Suppressor macrophage treated with lipopolysaccharide for 4 hours (primary cell): Measurements from ENCODE around the gene SBF1.

ENCODE experiments used
- DNase-seq: peaks from one replicate; pipeline ENCODE4 v3.0.0-alpha.2; 2020

SBF1 gene

DNA sequence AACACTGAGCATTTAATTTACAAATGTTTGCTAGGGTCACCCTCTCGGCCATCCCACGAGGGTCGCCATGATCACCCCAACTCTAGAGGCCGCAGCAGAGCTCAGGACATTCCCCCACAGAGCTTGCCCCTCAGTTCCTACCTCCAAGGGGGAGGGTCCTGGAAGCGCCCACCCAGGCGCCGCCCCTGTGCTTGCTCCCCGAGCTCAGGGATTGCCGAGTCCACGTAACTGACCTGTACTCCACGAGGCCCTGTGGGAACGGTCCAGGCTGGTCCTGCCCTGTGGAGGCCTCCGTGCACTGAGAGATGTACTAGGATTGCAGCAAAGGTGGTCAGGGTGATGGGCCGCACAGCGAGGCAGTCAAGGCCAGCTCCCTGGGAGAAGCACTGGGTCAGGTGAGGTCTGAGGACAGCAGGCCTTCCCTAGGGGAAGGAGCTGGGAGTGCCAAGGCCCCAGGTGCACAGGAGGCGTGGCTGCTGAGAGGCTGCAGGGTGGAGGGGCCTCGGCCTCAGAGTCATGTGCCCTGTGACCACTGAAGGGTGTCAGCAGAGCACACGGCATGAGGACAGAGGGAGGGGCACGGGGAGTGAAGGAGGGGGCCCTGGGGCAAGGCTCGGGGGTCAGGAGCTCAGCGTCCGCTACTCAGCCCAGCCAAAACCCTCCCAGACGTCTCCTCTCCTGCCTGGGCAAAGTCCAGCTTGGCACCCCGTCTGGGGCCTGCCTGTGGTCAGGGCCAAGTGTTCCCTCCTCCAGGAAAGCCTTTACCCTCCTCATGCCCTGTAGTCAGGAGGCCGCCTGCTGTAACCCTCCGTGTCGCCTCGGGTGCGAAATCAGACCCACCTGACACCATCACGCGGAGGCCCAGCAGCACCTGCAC, 9.4 kb upstream of the SBF1 start:
- no peak for DNase-seq

DNA sequence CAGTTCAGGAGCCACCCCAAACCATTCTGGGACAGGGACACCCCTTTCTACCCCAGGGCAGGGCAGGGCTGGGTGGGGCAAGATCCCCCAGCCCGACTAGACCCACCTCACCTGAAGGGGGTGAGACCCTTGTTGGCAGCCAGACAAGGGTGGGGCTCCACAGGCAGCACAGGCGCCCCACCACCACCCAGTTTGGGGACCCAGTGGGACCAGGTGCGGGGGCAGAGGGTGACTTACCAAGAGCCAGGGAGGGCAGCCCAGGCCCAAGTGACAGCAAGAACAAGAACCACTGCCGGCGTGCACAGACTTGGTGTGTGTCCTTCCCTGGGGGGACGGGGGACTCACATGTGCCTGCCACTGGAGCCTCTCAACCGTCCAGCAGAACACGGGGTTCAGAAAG, 8.7 kb upstream of the SBF1 start:
- DNase-seq: no peak

DNA sequence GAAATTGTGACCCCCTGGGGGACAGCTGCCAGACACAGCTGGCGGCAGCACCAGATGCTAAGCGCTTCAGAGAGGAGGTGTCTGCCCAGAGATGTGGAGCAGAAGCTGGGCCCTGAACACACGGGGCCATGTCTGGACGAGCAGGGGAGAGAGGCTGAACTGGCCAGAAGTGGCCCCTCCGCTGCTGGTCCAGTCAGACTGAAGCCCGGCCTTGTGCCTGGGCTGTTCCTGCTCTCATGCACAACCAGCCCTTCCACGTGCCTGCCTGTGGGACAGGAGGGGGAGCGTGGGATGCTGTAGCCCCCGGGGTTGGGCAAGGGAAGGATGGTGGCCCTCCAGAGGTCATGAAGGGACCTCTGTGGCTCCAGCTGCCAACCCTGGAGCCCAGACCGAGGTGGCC, 8.3 kb upstream of the SBF1 start:
- no peak for DNase-seq

DNA sequence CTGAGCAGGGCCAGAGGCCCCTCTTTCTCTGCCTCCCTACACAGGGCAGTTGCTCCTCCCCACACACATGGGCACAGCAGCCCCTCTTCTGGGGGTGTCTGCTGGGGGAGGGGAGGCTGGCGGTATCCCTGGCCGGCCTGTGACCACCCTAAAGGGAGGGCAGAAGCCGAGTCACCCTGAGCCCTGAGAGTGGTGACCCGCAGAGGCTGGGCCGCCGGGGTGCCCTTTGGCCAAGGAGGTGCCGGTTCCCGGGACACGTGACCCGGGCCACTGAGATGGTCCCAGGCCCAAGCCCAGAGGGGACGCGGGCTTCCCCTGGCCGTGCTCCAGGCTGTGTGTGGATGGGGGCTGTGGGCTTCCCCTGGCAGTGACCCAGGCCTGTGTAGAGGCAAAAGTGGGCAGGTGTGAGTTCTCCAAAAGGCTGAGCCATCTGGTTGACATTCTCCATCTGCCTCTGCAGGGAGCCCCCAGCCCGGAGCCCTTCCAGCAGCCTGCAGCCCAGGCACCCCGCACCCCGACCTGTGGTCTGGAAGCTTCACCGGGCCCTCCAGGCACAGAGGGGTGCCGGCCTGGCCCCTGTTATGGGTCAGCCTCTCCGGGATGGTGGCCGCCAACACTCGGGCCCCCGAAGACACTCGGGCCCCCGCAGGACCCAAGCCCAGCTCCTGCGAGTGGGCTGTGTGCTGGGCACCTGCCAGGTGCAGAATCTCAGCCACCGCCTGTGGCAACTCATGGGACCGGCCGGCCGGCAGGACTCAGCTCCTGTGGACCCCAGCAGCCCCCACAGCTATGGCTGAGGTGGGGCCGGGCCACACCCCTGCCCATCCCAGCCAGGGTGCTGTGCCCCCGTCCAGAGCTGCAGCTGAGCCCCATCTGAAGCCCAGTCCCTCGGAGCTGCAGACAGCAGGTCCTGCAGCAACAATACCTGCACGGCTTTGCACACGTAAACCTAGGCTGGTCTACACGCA, 7.6 kb upstream of the SBF1 start:
- DNase-seq: no peak

DNA sequence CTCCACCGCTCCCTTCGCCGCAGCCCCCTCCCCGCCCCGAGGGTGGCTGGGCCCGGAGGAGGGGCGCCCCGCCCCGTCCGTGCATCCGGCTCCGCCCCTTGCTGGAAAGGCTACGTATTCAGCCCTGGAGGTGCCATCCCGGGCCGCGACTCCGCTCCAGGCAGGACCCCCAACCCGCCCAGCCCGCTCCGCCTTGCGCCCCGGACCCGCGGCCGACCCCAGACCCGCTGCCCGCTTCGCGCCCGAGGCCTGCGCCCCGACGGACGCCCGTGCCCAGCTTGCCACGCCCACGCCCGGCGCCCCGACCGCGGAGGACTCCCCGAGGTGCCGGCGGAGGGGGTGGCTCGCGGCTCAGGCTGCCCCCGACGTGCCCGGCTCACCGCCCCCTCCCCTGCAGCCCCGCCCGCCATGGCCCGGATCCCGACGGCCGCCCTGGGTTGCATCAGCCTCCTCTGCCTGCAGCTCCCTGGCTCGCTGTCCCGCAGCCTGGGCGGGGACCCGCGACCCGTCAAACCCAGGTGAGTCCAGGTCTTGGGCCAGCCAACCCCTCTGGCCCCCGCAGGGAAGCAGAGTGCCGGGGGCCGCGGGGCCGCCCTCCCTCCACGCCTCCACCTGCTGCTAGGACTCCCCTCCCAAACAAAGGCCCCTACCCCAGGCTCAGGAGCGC, 6.7 kb upstream of the SBF1 start, which contains the start of gene ADM2:
TSS of gene ADM2 (plus strand) at position 104 of the 667 bp plus-strand sequence. CDS start at position 409, 305 bp downstream.
- peak; percentile 34 for DNase-seq

DNA sequence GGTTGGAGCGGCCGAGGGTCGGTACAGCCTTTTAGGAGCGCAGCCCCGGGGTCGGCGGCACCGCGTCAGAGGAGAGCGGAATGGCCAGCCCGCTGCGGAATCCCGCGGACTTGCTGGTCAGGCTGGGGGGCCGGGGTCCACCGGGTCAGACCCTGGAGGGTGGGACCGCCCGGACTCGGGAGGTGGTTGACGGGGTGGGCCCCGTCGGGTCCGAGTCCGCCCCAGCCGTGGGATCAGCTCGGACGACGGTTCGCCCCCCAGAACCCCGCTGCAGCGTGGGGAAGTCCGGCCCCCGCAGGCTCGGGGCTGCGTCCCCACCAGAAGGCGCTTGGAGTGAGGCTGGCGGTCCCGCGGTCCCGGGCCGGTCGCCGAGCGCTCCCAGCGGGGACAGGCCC, 6.2 kb upstream of the SBF1 start:
- no peak for DNase-seq

DNA sequence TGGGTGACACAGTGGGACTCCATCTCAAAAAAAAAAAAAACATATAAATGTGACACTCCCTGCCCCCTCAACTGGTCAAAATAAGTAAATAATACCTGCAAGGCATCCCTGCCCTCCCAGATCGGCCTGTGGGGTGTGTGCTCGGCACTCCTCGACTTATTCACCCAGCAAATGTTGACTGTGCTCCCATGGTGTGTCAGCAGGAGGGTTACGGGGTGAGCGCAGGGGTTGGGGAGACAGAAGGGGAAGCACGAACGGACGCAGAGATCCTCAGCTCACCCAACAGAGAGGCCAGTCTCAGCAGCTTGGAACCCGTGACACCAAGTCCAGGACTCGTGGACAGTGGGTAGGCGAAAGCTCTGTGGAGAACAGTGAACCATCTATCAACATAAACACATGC, 4.9 kb upstream of the SBF1 start:
- DNase-seq: no peak

DNA sequence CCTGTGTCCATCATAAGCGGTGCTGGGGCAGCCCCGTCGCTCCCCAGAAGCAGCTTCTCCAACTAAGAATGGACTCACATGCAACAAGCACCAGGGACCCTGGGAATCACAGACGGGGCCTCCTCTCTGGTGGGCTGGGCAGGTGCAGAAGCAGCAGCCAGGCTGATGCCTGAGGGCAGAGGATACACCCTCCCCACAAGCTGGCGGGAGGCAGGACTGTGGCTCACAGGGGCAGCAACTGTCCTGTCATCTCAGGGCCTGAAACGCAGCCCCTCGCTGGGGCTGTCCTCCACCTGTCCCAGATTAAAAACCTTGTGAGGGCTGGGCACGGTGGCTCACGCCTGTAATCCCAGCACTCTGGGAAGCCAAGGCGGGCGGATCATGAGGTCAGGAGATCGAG, 3.1 kb upstream of the SBF1 start:
- no peak for DNase-seq

DNA sequence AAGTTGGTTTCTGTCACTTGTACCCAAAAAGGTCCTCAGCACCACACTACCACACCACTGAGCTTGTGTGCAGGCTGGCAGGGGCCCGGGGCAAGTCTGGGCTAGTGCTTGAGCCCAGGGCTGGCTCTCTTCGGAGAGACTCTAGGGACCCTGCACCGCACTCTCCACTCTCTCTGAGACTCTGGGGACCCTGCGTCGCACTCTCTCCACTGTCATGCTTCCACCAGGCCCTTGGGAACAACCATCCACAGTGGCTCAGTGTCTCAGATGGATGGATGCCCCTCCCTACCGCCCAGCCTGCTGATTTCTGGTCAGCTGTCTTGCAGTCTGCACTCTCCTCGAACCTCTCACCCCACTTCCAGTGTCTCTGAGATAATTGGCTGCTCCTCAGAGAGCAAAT, 2.0 kb upstream of the SBF1 start:
- DNase-seq: no peak

DNA sequence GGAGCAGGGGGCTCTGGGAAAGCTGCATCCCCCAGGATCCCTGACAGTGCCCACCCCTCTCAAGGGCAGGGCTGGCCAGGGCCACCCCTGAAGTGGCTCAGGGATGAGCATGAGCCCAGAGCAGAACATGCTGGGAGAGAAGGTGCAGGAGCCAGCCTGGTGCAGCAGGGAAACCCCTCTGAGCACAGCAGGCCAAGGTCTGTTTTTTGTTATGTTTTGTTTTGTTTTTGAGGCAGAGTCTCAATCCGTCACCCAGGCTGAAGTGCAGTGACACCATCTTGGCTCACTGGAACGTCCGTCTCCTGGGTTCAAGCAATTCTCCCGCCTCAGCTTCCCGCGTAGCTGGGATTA, 792 bp upstream of the SBF1 start:
- DNase-seq: no peak

DNA sequence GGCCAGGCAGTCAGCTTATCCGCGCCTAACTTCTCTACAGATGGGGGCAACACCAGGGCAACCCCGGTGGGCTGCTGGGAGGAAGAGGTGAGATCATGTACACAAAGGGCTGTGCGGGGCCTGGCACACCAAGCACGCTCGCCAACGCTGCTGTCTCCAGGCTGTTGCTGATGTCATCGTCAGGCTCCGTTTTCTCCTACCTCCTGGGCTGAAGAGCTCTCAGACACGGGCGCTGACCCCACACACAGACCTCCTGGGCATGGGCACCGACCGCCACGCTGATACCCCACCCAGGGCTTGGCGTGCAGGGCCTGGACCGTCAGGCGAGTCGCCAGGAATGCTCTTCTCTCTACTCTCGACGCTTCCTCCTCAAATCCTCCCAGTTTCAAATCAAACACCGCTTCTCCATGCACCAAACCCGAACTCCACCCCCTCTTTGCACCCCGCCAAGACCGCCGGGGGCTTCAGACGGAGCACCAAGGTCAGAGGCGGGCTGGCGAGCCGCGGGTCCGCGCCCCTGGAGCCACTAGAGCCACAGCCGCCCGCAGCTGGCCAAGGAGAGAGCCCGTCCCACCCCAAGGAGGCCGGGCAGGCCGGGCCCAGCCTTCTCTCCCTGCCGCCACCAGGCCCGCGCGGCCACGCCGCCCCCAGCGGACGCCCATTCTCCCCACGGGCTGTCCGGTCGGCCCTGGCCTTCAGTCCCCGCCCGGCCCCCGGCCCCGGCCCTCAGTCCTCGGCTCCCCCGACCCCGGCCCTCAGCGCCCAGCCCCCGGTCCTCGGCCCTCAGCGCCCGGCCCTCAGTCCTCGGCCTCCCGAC, 772 bp downstream of the SBF1 start:
- peak; percentile 59 for DNase-seq

DNA sequence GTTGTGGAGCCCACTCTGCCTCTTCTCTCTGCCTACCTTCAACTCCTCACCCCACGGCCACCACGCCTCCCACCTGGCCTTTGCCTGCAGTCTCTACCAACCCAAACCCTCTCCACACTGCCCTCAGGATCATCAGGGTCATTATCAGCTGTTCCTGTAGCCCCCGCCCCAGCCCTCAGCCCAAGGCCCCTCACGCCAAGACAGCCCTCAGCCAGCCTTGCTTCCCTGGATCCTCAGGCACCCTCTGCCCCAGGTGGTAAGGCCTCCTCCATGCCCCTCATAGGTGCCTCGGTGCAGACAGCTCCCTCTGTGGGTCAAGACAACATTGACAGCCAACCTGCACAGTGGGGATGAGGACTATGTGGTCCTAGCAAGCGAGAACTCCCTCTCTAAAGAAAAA, 1.7 kb downstream of the SBF1 start:
- no peak for DNase-seq

DNA sequence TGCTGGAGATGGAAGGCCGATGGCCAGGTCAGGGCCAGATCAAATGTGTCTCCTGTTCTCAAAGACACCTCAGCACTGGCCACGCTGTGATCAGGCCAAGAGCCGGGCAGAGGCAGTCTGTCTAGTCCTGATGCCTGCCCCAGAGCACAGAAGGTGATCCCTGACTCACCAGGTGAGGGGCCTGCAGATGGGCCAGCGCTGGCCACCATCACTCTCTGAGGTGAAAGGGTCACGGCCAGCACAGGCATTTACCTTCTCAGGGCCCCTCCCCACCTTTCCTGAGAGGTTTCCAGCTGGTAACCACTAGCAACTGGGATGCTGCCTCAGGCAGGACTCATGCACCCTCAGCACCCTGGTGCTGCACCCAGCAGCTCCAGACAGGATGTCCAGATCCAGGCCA, 2.9 kb downstream of the SBF1 start:
- no peak for DNase-seq

DNA sequence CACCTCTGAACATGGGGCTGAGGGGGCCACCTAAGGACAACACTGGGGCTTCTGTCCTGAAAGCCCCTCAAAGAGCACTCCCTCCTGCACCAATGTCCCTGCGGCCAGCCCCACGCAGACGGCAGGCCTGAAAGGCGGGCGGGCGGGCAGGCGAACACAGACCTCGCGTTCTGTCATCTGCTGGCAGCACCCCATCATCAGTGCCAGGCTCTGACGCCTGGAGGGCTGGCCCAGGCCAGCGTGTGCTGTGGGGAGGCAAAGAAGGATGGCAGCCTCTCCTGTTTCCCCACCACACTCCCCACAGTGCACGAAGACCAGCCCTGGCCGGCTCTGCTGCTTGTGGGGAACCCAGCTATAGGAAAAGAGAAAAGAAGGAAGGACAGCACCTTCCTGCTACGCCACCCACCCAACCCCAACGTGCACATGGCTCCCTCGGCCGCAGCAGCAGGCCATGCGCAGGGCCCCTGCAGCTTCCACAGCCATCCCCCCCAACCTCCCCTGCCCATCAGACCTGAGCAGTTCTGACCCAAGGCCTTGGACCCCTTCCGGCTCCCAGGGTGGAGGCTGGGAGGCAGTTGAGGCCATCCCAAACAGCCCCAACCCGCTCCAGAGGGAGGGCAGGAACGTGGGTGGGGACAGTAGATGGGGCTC, 3.5 kb downstream of the SBF1 start:
- DNase-seq: no peak

DNA sequence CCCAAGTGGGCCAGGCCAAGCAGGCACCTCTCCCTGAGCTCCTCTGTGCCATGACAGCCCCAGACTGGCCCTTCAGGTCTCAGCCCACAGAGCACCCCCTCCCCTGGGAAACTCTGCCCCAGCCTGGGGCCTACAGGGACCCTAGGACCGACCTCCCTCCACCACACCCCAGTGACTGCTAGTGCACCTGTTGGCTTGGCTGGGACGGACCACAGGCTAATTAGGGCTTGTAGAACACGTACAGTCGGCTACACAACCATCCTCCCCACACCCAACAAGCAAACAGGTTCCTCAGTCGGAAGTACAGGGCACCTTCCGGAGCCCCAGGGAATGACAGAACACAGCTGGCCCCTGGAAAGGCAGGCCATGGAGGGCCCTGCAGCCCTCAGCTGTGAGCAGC, 4.3 kb downstream of the SBF1 start:
- DNase-seq: no peak

DNA sequence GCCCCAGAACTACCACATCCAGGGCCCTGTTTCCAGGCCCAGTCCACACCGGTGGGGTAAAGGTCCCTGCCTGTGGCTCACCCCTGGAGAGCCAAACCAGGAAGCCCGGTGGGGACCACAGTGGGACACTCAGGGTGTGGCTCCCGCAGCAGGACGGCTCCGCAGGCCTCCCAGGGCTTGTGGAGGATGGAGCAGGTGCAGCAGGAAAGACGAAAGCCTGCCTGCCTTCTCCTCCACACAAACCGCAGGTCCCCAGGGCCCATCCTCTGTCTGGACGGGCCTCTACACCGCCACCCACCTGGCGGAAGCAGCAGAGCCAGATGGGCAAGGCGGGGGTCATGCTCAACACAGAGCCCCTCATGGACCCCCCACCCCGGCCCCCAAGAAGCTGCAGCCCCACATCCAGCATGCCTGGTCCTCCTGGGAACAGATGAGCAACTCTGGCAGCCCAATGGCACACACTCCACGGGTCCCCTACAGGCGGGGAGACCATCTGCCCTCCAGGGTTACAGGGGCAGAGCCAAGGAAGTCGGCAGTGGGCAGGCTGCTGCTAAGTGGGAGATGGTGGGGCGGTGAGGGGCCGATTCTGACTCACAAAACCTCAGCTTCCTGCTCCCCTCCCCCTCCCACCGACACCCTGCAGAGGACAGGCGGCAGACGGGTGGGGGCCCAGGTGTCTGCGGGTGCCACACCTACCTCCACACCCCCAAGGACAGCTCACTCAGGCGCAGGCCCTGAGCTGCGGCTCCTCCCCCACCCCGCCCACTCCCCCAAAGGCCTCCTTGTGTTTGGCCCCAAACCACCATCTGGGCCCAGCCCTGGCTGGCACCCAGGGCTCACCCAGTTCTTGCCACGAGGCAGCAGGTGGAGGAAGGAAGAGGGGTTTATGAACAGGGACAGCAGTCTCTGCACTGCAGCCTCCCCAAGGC, 5.2 kb downstream of the SBF1 start:
- DNase-seq: no peak

DNA sequence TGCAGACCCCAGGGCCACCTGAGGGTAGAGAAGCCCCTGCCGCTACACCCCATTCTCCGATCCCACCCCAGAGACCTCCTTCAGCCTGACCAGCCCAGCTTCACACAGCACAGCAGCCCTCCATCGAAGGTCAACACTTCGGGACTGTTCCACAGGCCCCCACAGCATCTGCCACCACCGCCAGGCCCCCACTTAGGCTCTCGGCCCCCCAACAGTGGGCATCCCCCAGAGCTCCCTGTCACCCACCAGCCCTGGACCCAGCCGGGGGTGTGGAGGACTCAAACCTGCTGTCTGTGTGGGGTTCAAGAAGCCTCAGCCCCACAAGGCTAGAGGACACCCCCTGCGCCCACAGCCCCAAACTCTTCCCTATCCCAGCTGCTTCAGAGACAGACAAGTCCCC, 6.2 kb downstream of the SBF1 start:
- DNase-seq: no peak

DNA sequence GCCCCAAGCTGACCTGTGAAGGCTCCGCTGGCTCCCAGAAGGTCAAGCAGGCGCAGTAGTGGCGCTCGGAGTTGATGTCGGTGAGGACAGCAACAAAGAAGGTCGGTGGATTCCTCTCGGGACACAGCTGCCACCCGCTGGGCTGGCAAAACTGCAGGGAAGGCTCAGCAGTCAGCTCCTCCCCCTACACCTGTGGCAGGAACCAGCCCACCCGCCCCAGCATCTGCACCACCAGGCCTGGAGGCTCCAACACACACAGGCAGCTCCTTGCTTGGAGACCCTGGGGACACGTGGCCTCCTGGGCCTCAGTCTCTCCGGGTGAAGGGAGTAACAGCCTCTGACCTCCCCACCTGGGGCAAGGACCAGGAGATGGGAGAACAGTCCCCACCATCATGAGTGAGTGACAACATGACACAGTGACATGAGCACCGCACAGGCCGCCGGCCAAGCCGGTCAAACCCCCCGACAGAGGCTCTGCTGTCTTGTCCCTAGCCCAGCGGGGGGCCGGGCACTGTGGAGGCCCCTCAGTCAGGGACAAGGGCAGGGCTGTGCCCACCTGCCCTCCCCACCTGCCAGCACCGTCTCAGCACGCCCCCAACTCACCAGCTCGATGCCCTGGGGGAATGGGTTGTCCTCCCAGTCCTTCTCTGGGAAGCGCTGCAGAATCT, 6.9 kb downstream of the SBF1 start:
- DNase-seq: no peak

DNA sequence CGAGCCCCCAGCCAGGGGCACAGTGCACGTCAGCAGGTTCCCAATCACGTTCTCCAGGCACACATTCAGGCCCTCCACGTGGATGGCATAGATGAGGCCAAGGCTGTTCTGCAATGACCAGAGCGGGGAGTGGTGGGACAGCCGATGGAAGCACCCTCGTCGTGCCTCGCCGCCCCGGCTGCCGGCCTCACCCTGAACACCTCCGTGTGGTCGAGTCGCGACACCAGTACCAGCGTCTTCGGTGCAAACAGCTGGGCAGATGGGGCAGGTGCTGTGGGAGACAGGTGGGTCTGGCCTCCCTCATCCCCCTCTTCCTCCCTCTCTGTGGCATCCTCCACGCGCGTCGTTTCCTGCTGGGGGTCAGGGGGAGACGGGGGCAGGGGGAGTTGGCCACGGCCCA, 7.5 kb downstream of the SBF1 start:
- no peak for DNase-seq
